ENCODE results near the gene ABCA7.
A peak's percentile ranks its signal among the peaks of the same experiment; 100 is the strongest.

Gene ABCA7

GRCh38 chr19:999379-999719 lies 40.6 kb upstream of the ABCA7 start:
- no peak overlapping the region for H3K4me3 ChIP-seq (replicated peaks; ENCODE audit: low read depth, low read length)
- no peak for TF ChIP-seq CTCF (IDR thresholded peaks at IDR 0.05; ENCODE audit: low read length, missing control alignments)
- DNase-seq (ENCODE audit: low read depth): no peak

GRCh38 chr19:1000095-1000494 lies 39.8 kb upstream of the ABCA7 start, which contains the start of gene GRIN3B:
TSS of gene GRIN3B (plus strand) at chr19:1000419. CDS start at chr19:1000438, 19 bp downstream.
- peak; percentile 51 for DNase-seq (ENCODE audit: low read depth)
- H3K4me3 ChIP-seq (replicated peaks; ENCODE audit: low read depth, low read length): no peak within 1 kb of the TSS
- TF ChIP-seq CTCF (IDR thresholded peaks at IDR 0.05; ENCODE audit: low read length, missing control alignments): peak; percentile 43

- TF ChIP-seq CTCF (IDR thresholded peaks at IDR 0.05; ENCODE audit: low read length, missing control alignments): no peak
- DNase-seq (ENCODE audit: low read depth): no peak
- H3K4me3 ChIP-seq (replicated peaks; ENCODE audit: low read depth, low read length): no peak overlapping the region
Measured at GRCh38 chr19:1000591-1001537, 39.0 kb upstream of the ABCA7 start.

- TF ChIP-seq CTCF (IDR thresholded peaks at IDR 0.05; ENCODE audit: low read length, missing control alignments): peak; percentile 63
- H3K4me3 ChIP-seq (replicated peaks; ENCODE audit: low read depth, low read length): no peak overlapping the region
- DNase-seq (ENCODE audit: low read depth): no peak
Measured at GRCh38 chr19:1001538-1002166, 38.3 kb upstream of the ABCA7 start.

GRCh38 chr19:1002600-1002999 lies 37.3 kb upstream of the ABCA7 start:
- H3K4me3 ChIP-seq (replicated peaks; ENCODE audit: low read depth, low read length): no peak overlapping the region
- no peak for TF ChIP-seq CTCF (IDR thresholded peaks at IDR 0.05; ENCODE audit: low read length, missing control alignments)
- DNase-seq (ENCODE audit: low read depth): no peak

GRCh38 chr19:1003283-1003682 lies 36.6 kb upstream of the ABCA7 start:
- TF ChIP-seq CTCF (IDR thresholded peaks at IDR 0.05; ENCODE audit: low read length, missing control alignments): no peak
- no peak for DNase-seq (ENCODE audit: low read depth)
- no peak overlapping the region for H3K4me3 ChIP-seq (replicated peaks; ENCODE audit: low read depth, low read length)
